COLO668 (cell line): ENCODE results near the gene NTM.
A peak's percentile ranks its signal among the peaks of the same experiment; 100 is the strongest.

Experiments used
- DNase-seq: peaks from one replicate; lab custom pipeline; 2025; ENCODE audit not compliant: unreplicated experiment; lab: John Stamatoyannopoulos, UW

NTM gene

GRCh38 chr11:132315696-132316095 is 945.3 kb downstream of the NTM start:
- no peak for DNase-seq

- DNase-seq: no peak
These were observed 948.2 kb downstream of the NTM start for GRCh38 chr11:132318421-132319157.

- peak; percentile 56 for DNase-seq
These were observed 949.0 kb downstream of the NTM start for GRCh38 chr11:132319419-132319818.

- DNase-seq: no peak
These were observed 960.1 kb downstream of the NTM start for GRCh38 chr11:132330515-132330914.

- DNase-seq: peak; percentile 16
These were observed 962.1 kb downstream of the NTM start for GRCh38 chr11:132332521-132332920.

- DNase-seq: peak; percentile 14
These were observed 964.4 kb downstream of the NTM start for GRCh38 chr11:132334769-132335280.

GRCh38 chr11:132335311-132335710 is 964.9 kb downstream of the NTM start:
- DNase-seq: no peak

GRCh38 chr11:132336781-132337535 is 966.5 kb downstream of the NTM start:
- no peak for DNase-seq

GRCh38 chr11:132337819-132338416 is 967.5 kb downstream of the NTM start:
- no peak for DNase-seq

- DNase-seq: no peak
These were observed 972.0 kb downstream of the NTM start for GRCh38 chr11:132342408-132342807.

- no peak for DNase-seq
These were observed 973.2 kb downstream of the NTM start for GRCh38 chr11:132343445-132344175.

- no peak for DNase-seq
These were observed 976.2 kb downstream of the NTM start for GRCh38 chr11:132346558-132347148.

GRCh38 chr11:132347156-132348090 is 977.0 kb downstream of the NTM start:
- no peak for DNase-seq

- no peak for DNase-seq
These were observed 979.7 kb downstream of the NTM start for GRCh38 chr11:132349811-132350733.

- no peak for DNase-seq
These were observed 980.6 kb downstream of the NTM start for GRCh38 chr11:132351050-132351449.

GRCh38 chr11:132352497-132352896 is 982.1 kb downstream of the NTM start:
- no peak for DNase-seq

GRCh38 chr11:132353255-132353654 is 982.8 kb downstream of the NTM start:
- no peak for DNase-seq

GRCh38 chr11:132357811-132358572 is 987.6 kb downstream of the NTM start:
- DNase-seq: no peak
